Breast epithelium (tissue), 4 donors: ENCODE data around the gene VIT. TPM values are rescaled to one million over a fixed set of nuclear protein-coding genes. Genes with fewer than 3 reads are reported as not detected.

Experiments
- DNase-seq, 2 donors: peaks; one replicate each; pipeline ENCODE4 v3.0.0-alpha.2; 2019; ENCODE audit warnings: low spot score in 2 of 2
- H3K27ac ChIP-seq, 2 donors: fragments of 200-600 bp; sonication (generic) in 1 of 2; one replicate each; pipeline ENCODE4 v1.5.1; 2016 to 2019; ENCODE audit warnings: mild to moderate bottlenecking in 1 of 2
- H3K27me3 ChIP-seq, 2 donors: fragments of 200-600 bp; sonication (generic) in 1 of 2; one replicate each; pipeline versions ENCODE4 v1.5.1 to v1.6.0; 2017 to 2019; ENCODE audit warnings: control low read depth in 1 of 2, mild to moderate bottlenecking in 1 of 2
- H3K36me3 ChIP-seq: fragments of 200-600 bp; one replicate; pipeline ENCODE4 v1.5.1; 2019
- H3K4me1 ChIP-seq, 2 donors: fragments of 200-600 bp; sonication (generic); one replicate each; pipeline ENCODE4 v1.5.1; 2016 to 2019; ENCODE audit warnings: control low read depth in 1 of 2
- H3K4me3 ChIP-seq, 3 donors: fragments of 200-600 bp; sonication (generic); 1 replicate in 2 of 3; 2 replicates in 1 of 3; pipeline ENCODE4 v1.5.1; 2016 to 2019; ENCODE audit warnings: mild to moderate bottlenecking in 3 of 3, moderate library complexity in 2 of 3
- H3K9me3 ChIP-seq, 2 donors: fragments of 200-600 bp; sonication (generic) in 1 of 2; one replicate each; pipeline ENCODE4 v1.5.1; 2016 to 2019; ENCODE audit warnings: control low read depth in 1 of 2
- POLR2A ChIP-seq: fragments of 450-650 bp; IDR thresholded peaks from one replicate; pipeline ENCODE4 v1.6.1; 2016; ENCODE audit warnings: antibody characterized with exemption, mild to moderate bottlenecking, moderate library complexity
- POLR2AphosphoS5 ChIP-seq, 3 donors: sonication (generic); formaldehyde crosslinking; IDR thresholded peaks; one replicate each; pipeline ENCODE4 v1.6.1; 2017; ENCODE audit warnings: antibody characterized with exemption in 3 of 3
- intact Hi-C: fragments of 100-400 bp; cut with DNase I; formaldehyde crosslinking; loops from one replicate; pipeline ENCODE4 v1.15.1; 2023; ENCODE audit warnings: low total_unique reads
- total RNA-seq, 3 donors: library from RNA; depleted of rRNA; stranded (reverse); fragments of >200 nt; gene quantifications; one replicate each; pipeline ENCODE4 v1.1.0, GENCODE V29; 2016
- TF ChIP-seq, protein P1 (sequence below), 3 donors: fragments of 450-650 bp; IDR thresholded peaks; one replicate each; pipeline ENCODE4 v1.5.1; 2016 to 2017; ENCODE audit warnings: antibody characterized with exemption in 3 of 3, mild to moderate bottlenecking in 3 of 3, moderate library complexity in 3 of 3

Gene VIT
- total RNA-seq, 3 donors from 2014 or later, result 7.9 to 136 (median 9.2) TPM

DNA sequence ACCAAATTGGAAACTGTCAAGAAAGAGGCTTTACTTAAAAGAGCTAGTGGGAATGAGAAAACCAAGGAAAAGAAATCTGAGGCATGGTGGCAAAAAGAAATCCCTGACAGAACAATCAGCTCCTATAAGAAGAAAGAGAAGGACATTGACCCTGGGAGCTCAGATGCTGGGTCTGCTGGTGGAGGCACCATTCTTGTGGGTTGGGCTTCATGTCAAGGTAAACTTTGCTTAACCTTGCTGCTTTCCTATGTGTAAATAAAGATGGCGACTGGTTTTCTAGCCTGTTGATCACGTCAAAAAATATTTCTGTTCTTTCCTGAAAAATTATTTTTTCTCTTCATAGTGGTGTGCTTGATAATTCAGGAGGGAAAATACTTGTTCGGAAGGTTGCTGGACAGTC lies 58.1 kb downstream of the VIT start:
- Histone ChIP-seq H3K27ac (no peak overlapping the region), H3K4me1 (no peaks in the 10 kb centered on the region), H3K4me3 (no peak overlapping the region), H3K9me3 (no peaks in the 10 kb centered on the region), H3K27me3 (no peaks in the 10 kb centered on the region), H3K36me3 (no peaks in the 10 kb centered on the region)
- TF ChIP-seq, protein P1, sequence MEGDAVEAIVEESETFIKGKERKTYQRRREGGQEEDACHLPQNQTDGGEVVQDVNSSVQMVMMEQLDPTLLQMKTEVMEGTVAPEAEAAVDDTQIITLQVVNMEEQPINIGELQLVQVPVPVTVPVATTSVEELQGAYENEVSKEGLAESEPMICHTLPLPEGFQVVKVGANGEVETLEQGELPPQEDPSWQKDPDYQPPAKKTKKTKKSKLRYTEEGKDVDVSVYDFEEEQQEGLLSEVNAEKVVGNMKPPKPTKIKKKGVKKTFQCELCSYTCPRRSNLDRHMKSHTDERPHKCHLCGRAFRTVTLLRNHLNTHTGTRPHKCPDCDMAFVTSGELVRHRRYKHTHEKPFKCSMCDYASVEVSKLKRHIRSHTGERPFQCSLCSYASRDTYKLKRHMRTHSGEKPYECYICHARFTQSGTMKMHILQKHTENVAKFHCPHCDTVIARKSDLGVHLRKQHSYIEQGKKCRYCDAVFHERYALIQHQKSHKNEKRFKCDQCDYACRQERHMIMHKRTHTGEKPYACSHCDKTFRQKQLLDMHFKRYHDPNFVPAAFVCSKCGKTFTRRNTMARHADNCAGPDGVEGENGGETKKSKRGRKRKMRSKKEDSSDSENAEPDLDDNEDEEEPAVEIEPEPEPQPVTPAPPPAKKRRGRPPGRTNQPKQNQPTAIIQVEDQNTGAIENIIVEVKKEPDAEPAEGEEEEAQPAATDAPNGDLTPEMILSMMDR (IDR thresholded peaks at IDR 0.05), result no peak
- TF ChIP-seq POLR2AphosphoS5 (IDR thresholded peaks at IDR 0.05), result no peak
- no peak for TF ChIP-seq POLR2A
- DNase-seq, result no peak
- intact Hi-C loops, result no loop called here

DNA sequence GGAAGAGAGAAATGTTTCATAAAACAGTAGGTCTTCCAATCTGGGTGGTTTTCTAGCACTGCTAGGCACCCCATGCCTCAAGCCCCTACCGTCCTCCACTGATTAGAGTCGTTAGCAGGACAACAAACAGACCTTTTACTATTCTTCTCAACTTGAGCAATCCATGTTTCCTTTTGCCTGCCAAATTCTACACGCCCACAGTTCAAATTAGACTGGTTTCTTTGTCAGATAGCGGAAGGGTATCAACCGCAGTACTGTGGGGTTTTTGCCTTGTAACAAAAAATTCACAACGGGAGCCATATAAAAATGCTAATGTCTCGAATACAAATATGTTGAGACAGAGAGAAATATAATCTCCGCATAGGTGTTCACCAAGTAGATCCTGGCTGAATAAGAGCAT lies 59.9 kb downstream of the VIT start:
- no peaks in the 10 kb centered on the region for H3K9me3 ChIP-seq
- no peaks in the 10 kb centered on the region for H3K36me3 ChIP-seq
- H3K4me1 ChIP-seq, result no peaks in the 10 kb centered on the region
- DNase-seq, result no peak
- H3K4me3 ChIP-seq, result no peak overlapping the region
- no peak overlapping the region for H3K27ac ChIP-seq
- no peaks in the 10 kb centered on the region for H3K27me3 ChIP-seq
- TF ChIP-seq, protein P1 (IDR thresholded peaks at IDR 0.05), result no peak
- TF ChIP-seq POLR2A, result no peak
- no peak for TF ChIP-seq POLR2AphosphoS5 (IDR thresholded peaks at IDR 0.05)
- intact Hi-C loops, result no loop called here

DNA sequence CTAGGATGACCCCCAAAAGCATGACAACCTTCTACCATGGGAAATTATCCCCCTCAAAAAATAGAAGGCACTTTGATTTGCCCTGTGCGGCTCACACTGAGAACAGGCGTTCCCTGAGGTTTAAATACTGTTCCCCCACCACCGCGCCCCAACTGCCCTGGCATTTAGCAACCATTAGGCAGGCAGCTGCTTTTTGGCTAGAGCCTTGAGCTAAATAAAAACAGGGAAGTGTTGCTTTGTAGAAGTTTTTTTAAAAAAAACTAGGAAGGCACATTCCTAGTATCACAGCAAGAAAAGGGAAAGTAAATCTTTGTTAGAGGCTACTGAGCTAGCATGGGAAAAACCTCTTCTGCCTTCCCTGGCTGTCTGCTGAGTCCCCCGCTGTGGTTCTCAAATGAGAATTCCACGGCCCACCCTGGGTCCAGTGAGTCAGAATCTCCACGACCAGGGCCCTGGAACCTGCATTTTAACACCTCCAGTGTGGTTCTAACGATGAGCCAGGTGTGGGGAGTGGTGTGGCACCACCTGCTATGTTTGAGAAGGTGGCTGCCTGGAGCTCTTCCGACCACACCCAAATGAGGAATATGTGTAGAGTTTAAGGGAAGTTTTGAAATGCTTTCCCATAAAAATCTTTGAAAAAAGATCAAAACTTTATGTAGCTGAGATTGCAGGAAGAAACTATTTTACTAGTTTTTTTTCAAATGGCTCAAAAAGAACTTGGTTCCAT lies 66.4 kb downstream of the VIT start:
- no peak for DNase-seq
- Histone ChIP-seq H3K27me3 (no peaks in the 10 kb centered on the region), H3K27ac (no peak overlapping the region), H3K36me3 (no peaks in the 10 kb centered on the region), H3K4me1 (no peaks in the 10 kb centered on the region), H3K9me3 (no peaks in the 10 kb centered on the region), H3K4me3 (no peak overlapping the region)
- no peak for TF ChIP-seq POLR2A
- intact Hi-C loops, result loop anchor here (2.0 kb wide), 1 partner anchor 34 kb away; no protein-coding TSS in a partner anchor

DNA sequence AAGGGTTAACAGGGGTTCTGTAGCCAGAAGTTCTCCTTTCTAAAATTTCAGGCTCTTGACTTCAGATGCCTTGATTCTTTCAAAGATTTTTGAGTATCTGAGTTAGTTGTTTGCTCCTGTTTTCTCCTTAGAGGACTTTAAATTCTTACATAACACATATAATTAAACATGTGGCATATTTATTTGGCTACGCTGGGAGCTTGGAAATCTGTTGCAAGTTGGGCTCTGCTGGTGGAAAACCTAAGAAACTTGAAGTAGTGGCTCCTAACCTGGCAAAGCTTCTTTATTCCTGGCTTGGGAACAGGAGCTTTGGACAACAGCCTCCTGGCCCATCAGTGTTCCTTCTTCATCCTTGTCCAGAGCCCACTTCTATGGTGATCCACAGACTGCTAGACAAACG lies 72.6 kb downstream of the VIT start:
- no peak overlapping the region for H3K27ac ChIP-seq
- H3K9me3 ChIP-seq, result no peaks in the 10 kb centered on the region
- DNase-seq, result no peak
- H3K27me3 ChIP-seq, result no peaks in the 10 kb centered on the region
- H3K4me1 ChIP-seq, result no peaks in the 10 kb centered on the region
- intact Hi-C loops, result no loop called here
- TF ChIP-seq POLR2AphosphoS5 (IDR thresholded peaks at IDR 0.05) (no peak), POLR2A (no peak)
- TF ChIP-seq, protein P1 (IDR thresholded peaks at IDR 0.05), result no peak
- no peaks in the 10 kb centered on the region for H3K36me3 ChIP-seq
- no peak overlapping the region for H3K4me3 ChIP-seq

DNA sequence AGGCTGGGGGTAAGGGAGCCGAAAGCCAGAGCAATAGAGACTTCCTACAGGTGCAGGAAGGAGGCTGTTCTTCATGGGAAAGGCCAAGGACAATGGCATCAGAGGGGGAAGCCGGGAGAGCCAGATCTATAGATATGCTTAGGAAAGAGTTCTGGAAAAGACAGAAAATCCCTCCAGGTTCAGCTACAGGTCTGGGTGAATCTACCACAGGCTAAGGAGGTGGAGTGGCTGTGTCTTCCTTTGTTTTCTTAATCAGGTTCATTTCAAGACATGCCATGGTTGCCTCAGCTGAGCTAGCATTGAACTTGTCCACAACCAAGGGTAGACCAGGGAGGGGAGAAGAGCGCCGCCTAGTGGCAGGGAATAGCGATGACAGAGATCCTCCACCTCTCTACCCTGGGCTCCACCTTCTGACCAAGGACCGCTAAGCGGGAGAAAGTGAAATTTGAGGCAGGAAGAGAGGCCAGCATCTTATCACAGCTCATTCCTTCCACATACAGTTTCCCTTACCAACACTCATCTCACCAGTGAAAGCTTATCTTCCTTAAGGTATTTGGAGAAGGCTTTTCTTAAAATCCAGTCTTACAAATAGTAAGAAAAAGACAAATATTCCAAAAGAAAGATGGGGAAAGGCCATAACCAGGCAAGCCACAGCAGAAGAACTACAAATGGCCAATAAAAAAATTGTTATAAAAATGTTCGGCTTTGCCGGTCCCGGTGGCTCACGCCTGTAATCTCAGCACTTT lies 74.2 kb downstream of the VIT start:
- intact Hi-C loops, result no loop called here
- no peak for DNase-seq
- no peaks in the 10 kb centered on the region for H3K9me3 ChIP-seq
- H3K4me3 ChIP-seq, result no peak overlapping the region
- no peaks in the 10 kb centered on the region for H3K4me1 ChIP-seq
- TF ChIP-seq, protein P1 (IDR thresholded peaks at IDR 0.05), result no peak
- TF ChIP-seq POLR2A, result no peak
- H3K27ac ChIP-seq, result no peak overlapping the region
- no peaks in the 10 kb centered on the region for H3K27me3 ChIP-seq
- H3K36me3 ChIP-seq, result no peaks in the 10 kb centered on the region
